NCI-H2107 treated with DMSO at 0.1 percent for 48 hours (cell line): Measurements from ENCODE around the gene SLC44A3.

ENCODE experiments used
- DNase-seq: peaks from one replicate; lab custom pipeline; 2025; ENCODE audit not compliant: unreplicated experiment; lab: John Stamatoyannopoulos, UW

SLC44A3 gene

DNA sequence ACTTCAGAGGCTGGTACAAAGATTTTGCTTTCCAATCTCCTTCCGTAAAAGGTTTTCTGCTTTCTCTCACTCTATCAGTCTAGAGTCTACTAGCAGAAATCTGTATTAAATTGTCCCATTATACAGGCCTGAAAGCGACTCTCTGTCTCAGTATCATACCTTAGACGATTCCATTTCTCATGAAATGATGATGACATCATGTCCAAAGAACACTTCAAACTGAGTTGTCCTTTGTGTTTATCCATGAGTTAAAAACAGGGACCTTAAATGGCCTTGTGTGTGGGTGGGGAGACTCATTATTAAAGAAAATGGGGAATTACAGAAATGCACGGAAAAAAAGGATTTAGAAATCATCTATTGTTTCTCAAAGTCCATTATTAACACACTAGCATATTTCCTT, 21.0 kb upstream of the SLC44A3 start:
- no peak for DNase-seq

DNA sequence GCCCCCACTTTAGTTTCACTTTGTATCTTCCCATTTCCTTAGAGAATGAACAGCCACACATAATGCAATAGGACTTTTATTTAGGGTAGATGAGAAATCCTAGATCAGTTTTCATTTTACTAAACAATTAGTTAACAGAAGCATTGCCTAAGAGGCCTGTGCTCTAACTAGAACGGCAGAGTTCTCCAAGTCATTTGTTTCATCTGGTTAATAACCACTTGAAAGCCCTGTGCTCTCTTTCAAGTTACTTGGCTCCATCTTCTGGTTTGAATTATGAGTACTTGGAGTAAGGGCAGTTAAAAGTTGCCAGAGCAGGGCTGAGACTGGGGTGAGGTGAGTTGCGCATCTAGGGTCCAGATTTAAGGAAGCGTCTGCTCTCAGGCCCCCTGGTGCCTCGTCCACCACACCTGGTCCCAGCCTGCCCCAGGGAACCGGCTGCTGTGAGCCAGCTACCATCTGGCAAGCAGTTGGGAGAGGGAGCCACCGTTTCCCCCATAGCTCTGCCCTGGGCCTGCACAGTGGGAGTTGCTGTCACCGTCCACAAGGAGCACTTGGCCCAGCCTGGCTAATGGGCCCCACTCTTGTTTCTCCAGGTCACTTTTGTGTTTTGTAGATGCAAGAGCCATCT, 18.1 kb upstream of the SLC44A3 start:
- peak; percentile 93 for DNase-seq

DNA sequence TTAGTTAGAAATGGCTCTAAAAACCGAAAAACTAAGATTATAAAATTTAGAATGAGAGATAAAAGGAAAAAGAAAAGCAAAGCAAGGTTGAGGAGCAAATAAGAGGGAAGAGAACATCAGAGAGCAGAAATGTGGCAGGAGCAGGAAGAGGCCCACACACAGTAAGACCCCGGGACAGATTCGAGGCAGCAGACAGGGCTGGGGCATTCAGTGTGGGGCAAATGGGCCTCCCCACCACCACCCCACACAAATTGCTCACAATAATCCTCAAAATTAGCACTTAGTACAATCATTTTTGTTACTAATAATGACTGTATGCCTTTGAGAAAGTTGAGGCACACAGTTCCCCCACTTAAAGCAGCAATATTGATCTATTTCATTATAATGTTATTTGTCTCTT, 17.1 kb upstream of the SLC44A3 start:
- DNase-seq: no peak

DNA sequence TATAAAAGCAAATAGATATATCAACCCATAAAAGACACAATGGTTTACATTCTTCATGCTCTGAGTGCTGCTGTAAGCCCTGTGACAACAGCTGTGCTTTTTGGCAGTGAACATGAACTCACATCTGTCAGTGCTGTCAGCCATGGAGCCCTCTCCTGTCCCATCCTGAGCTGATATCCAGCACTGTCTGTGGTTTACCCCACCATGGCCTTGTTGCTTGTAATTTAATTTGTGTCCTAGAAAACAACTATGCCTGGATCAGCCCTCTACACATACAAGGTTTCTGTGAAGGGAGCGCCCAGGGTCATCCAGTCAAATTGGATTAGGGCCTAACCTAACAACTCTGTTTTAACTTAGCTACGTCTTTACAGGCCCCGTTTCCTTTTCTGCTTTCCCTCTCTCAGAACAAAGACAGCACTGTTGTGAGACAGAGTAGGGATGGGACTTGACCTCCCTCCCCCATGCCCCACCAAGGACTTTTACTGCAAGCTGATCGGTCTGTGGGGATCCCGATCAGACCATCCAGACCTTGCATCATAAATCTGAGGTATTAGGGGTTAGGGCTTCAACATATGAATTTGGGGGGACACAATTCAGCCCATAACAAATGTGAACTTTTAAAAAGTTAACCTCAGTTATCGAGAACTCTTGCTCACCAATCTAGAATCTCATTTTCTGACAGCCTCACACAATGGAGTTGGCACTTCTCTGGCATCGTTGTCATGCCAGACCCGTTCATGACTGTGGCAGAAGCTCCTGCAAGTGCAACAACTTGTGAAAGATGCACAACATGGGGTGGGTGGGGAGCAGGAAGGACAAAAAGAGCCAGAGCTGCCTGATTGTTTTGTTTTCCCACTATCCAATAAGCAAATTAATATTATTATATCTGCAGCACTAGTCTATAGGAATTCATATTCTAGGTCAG, 16.4 kb upstream of the SLC44A3 start:
- DNase-seq: no peak

DNA sequence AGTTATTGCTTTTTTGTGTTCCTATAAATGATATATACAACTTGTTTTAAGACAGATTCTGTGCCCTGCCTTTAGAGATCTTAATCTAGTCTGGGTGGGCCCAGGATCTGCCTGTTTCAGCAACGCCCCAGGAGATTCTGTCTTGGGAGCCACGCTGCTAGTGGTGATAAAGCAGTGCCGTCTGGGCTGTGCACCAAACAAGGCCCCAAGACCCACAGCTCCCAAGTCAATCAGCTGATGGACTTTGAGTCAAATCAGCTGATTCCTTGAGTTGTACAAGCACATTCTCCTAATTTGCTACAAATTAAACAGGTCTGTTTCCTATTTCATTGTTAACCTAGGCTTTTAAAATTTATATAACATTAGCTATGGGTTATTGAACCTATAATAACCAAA, 15.7 kb upstream of the SLC44A3 start:
- DNase-seq: no peak

DNA sequence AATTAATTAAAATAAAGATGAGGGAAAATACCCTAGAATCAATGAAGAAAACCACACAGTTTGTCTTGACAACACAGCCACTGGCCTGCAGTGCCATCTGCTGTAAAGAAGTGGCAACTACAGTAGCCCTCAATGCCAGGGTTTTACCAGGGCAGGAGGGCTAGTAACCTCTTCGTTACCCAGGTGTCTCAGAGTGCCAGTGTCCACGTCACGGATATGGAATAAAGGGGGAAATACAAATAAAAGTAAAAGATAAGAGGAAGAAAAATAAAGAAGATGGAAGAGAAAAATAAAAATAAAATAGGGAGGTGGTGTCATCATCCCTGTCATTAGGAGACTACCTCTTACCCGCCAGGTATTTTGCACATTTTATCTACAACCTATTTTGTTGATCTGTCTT, 14.2 kb upstream of the SLC44A3 start:
- no peak for DNase-seq

DNA sequence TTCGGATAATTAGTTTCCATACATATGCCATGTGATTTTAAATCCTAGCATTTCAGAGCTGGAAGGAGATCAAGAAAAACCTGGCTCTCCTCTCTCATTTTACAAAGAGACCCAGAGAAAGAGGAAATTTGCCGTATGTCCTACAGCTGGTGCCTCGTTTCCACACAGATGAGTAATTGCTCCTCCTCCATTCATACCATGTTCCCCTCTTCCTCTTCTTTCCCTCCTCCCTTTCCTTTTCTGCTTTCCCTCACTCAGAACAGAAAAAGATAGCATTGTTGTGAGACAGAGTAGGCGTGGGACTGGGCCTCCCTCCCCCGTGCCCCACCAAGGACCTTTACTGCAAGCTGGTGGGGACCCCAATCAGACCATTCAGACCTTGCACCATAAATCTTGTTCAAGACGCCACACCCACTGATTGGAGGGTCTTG, 13.7 kb upstream of the SLC44A3 start:
- DNase-seq: no peak

DNA sequence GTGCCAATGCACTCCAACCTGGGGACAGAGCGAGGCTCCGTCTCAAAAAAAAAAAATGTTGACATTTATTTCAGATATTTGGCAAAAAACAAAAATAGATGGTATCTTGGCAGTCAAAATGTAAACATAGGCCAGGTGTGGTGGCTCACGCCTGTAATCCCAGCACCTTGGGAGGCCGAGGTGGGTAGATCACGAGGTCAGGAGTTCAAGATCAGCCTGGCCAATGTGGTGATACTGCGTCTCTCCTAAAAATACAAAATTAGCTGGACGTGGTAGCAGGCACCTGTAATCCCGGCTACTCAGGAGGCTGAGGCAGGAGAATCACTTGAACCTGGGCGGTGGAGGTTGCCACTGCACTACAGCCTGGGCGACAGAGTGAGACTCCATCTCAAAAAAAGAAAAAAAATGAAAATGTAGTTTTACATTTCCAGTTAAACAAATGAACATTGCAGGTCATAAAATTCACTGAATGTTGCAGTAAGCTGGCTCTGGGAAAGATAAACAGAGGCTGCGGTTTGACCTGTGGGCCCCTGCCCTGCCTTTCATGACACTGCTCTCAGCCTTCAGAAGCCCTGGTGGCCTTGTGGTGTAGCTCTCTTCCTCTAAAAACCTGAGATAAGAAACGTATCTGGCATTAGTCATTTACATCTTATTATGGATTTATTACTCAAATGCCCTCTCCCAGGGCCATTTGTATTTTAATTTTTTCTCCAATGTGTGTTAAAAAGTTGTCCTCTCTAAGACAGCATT, 12.2 kb upstream of the SLC44A3 start:
- no peak for DNase-seq

DNA sequence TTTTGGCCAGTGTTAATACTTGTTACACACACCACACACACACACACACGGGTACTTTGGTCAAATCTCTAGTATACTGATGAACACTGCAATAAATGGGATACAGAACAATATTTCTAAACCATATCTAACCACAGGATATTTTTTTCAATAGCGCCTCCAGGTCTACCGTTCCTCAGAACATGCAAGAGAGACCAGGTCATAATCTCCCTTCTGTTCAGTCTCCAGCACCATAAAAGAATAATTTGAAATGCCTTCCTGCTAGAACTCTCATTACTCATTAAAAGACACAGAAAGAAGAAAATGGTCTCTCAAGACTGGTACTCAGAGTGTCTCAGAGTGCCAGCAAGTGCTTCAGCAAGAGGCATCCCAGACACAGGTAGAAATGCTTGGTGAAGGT, 11.5 kb upstream of the SLC44A3 start:
- no peak for DNase-seq

DNA sequence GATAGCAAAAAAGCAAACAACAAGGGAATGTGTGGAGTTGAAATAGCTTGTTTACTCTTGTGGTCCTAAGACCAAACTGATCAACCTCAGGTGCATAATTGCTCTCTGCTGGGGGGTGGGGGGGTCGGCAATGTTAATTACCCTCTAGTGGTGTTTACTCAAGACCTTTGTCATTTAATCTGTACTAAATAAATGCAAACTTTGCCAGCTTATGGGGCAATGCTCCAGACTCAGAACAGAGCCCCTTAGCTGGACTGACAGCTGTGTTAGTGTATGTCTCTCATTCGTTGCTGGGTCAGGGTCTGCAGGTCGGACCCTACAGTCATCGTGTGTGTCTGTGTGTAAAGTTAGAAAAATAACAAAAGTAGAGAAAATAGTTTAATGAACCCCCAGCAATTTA, 7.2 kb upstream of the SLC44A3 start:
- DNase-seq: no peak

DNA sequence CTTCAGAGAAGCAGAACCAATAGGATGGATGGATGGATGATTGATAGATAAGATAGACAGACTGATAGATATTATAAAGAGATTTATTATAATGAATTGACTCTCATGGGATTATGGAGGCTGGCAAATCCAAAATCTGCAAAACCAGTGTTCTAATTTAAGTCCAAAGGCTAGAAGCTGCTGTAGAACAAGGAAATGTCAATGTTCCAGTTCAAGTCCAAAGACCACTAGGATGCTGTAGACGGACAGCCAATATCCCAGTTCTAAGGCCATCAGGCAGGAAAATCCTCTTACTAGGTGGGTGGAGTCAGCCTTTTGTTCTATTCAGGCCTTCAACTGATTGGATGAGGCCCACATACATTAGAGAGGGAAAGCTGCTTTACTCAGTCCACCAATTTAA, 4.1 kb upstream of the SLC44A3 start:
- DNase-seq: no peak

DNA sequence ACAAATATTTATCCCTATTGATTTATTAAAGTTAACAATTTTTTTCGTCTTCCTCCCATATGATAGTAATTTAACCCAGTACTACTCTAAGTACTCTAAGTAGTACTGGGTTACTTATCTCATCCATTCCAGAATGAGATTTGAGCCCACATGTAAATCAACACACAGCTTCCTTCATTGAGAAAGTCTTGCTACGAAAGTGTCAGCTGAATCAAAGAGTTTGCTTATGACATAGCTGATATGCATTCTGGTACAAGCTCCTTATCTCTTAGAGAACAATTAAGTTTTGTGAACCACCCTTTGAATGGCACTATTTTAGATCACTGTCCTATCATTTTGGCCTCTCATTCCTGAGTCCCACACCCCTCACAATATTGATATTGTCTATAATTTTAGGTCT, 2.4 kb upstream of the SLC44A3 start:
- no peak for DNase-seq

DNA sequence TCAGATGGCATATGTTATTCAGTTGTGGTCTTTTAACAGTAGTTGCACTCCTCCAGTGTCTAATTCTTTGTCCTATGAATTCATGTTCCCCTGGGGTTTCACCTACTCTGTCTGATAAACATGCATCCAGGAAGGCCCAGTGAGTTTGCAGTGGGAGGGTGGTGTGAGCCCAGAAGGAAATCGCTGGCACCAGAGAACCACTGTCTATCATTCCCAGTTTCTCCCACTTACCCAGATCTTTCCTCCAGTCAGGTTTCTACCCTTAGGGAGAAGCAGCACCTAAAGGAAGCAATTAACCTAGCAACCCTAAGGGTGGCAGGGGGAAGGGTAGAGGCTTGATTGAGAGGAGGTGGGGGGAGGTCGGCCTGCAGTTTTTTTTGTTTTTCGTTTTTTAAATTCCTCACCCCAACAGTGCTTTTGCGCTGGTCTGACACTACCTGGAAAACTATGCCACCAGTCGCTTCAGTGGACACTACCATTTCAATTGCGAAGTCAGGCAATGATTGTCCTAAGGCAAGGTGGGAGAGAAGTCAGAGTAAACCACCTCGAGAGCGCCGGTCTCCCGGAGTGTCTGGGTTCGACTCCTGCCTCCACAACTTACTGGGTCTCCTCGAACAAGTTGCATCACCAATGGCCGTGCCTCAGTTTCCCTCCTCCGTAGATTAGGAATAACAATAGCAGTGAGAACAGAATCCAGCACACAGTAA, 766 bp upstream of the SLC44A3 start:
- peak; percentile 87 for DNase-seq

DNA sequence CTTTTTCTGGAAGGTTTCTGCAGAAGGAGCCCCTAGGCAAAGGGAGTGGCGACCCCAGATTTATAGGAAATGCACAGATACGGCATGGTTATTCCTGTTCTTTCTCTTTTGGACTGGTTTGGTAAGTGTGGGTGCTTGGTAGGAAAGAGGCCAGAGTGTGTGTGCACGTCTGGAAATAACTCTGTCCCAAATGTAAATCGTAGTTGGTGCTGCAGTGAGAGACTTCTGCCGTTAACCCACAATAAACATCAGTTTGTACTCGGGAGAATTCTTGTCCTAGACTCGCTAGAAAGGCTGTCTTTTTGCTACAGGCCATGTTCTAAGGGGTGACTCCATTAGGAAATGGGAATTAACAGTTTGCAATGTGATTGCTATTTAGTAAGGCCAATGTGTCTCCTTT, 779 bp downstream of the SLC44A3 start:
- peak; percentile 56 for DNase-seq

DNA sequence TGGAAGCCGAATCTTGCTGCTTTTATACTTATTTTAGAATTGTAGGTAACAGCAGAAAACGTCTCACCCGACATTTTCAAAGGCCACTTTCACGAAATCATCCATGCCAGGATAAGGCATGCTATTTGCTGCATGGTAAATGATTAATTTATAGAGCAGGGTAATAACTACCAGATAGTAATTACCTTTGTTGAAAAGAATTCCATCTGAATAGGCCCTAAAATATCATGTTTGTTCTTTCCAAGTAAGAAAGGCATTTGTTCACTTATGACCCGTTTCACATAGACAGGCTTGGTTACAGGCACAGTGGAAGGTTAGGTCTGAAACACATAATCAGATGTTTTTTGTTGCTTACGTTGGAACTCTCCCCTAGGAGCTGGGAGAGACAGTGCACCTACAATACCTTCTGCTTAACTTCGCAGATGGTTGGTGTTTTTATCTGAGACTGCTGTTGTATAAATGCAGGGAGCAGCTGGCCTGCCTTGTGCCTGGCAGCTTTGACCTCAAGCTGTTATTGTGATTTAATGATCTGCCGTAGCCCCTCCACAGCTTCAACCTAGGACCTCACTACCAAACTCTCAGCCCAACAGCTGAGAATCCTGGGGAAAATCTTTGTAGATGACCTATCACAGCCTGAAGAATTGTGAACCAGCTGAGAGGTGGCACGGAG, 1.6 kb downstream of the SLC44A3 start:
- peak; percentile 66 for DNase-seq

DNA sequence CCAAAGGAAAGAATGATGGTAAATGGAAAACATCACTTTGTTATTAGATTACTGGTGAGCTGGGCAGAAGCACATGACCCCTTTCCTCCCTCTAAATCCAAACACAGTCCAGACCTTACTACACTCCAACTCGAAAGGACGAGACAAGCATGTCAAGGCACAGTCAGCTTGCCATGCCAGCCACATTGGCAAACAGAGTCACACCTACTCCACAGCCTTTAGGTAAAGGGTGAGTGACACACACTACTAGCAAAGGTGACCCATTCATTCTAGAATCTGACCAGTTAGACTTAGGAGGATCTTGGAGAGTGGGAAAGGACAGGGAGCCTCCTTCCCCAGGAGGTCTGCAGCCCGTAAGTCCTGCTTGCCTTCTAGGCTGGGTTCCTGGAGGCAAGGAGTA, 3.0 kb downstream of the SLC44A3 start:
- no peak for DNase-seq

DNA sequence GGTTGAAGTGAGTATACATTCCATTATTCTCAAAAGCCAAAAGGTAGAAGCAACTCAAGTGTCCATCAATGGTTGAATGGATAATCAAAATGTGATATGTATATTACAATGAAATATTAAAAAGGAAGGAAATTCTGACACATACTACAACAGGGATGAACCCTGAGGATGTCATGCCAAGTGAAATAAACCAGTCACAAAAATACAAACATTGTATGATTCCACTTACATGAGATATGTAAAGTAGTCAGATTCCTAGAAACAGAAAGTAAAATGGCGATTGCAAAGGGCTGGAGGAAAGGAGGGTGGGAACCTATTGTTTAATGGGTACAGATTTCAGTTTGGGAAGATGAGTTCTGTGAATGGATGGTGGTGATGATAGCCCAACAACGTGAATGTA, 5.8 kb downstream of the SLC44A3 start:
- DNase-seq: no peak

DNA sequence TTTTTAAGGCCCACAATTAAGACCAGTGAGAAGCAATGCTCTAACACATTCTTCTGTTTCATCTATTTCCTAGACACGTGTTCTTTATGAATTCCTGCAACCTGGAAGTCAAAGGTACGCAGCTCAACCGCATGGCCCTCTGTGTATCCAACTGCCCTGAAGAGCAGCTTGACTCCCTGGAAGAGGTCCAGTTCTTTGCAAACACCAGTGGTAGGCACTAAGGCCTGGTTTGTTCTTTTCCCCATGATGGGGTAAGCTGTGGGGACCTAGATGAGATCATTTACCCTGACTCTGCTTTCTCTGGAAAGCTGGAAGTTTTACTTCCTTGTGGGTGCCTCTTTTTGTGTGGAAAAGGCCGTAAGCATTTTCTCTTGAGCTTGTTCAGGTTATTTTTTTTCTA, 7.3 kb downstream of the SLC44A3 start:
- no peak for DNase-seq

DNA sequence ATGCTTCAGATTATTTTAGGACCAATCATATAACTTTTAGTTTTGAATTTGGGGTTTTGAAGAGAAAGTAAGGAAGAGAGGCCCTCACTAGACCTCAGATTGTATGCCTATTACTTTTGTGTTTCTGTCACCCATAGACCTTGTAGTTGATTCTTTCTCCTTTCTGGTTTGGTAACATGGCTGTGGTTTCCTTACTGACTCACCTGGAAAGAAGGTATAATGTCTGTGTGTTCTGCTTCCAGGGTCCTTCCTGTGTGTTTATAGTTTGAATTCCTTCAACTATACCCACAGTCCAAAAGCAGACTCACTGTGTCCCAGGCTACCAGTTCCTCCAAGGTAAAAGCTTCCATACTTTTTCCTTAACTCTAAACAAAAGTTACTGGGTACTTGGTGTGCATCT, 8.1 kb downstream of the SLC44A3 start:
- DNase-seq: no peak

DNA sequence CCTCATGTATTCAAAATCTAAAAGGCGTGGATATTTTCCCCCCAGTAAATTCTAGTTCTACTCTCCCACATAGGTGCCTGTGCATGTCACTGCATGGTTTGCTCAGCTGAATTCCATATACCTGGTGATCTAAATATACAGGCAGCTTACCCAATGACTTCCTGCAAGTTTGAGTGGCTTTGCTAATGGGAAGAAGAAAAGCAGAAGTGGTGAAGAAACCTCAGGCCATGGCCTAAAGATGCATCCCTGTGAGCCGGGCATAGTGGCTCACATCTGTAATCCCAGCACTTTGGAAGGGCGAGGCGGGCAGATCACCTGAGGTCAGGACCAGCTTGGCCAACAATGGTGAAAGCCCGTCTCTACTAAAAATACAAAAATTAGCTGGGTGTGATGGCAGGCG, 11.5 kb downstream of the SLC44A3 start:
- DNase-seq: no peak

DNA sequence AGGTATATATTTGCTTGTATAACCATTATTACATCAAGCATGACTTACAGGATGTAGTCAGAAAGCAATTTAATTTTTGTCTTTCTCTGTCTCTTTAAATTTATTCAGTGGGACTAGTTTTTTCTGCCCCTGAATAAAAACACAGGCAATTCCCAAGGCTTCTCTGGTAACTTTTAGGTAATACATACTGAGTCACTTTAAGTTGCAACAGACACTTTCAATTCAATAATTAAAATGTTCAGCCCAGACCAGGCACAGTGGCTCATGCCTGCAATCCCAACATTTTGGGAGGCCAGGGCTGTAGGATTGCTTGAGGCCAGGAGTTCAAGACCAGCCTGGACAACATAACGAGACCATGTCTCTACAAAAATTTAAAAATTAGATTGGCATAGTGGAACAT, 12.3 kb downstream of the SLC44A3 start:
- DNase-seq: no peak
